NT2/D1 (cell line): ENCODE measurements around the gene CNGA1.

Experiments used
- DNase-seq: peaks from one replicate; pipeline ENCODE4 v3.0.0-alpha.2; 2011; ENCODE audit warnings: low read depth, low spot score
- H3K27me3 ChIP-seq: 2 replicates; pipeline ENCODE4 v1.6.0; 2011; ENCODE audit warnings: mild to moderate bottlenecking; ENCODE audit not compliant: insufficient read length, insufficient read depth
- H3K36me3 ChIP-seq: 2 replicates; pipeline ENCODE4 v1.6.1; 2011; ENCODE audit warnings: mild to moderate bottlenecking, low read length, mixed read lengths; ENCODE audit not compliant: insufficient read depth, insufficient read length
- H3K4me1 ChIP-seq: 2 replicates; pipeline ENCODE4 v1.5.1; 2011; ENCODE audit not compliant: insufficient read depth, insufficient read length
- H3K4me3 ChIP-seq: 2 replicates; pipeline ENCODE4 v1.5.1; 2011; ENCODE audit warnings: low read depth; ENCODE audit not compliant: insufficient read length
- H3K9ac ChIP-seq: 2 replicates; pipeline ENCODE4 v1.6.0; 2011; ENCODE audit warnings: low read depth; ENCODE audit not compliant: insufficient read length
- H3K9me3 ChIP-seq: 2 replicates; pipeline ENCODE4 v1.5.1; 2011; ENCODE audit warnings: mild to moderate bottlenecking, low read length; ENCODE audit not compliant: insufficient read depth
- SUZ12 ChIP-seq: IDR thresholded peaks from 2 replicates; pipeline ENCODE4 v1.6.1; 2011; ENCODE audit not compliant: insufficient read length, insufficient read depth; ENCODE audit errors: extremely low read depth
- YY1 ChIP-seq: IDR thresholded peaks from 2 replicates; pipeline ENCODE4 v1.6.1; 2011; ENCODE audit not compliant: insufficient read length, insufficient read depth
- ZNF274 ChIP-seq: IDR thresholded peaks from 2 replicates; pipeline ENCODE4 v1.6.1; 2011; ENCODE audit warnings: mild to moderate bottlenecking, low read depth, low read length

The CNGA1 gene

GRCh38 chr4:48016141-48017107 lies at the start of gene CNGA1, which contains the start of gene NIPAL1:
CNGA1 (minus strand) TSS chr4:48016681; CDS start chr4:47952689, 63,992 bp downstream.
NIPAL1 (plus strand) TSS chr4:48016772; CDS start chr4:48016840, 68 bp downstream.
- H3K9ac ChIP-seq = peak within 1 kb of the TSS; percentile 82
- H3K9me3 ChIP-seq = peaks cover 11% of the 10 kb centered on the region; the same call in 1 of the 2 replicates

GRCh38 chr4:48065587-48066052 lies 49.1 kb upstream of the CNGA1 start:
- Histone ChIP-seq H3K4me3 (no peak overlapping the region), H3K36me3 (no peaks in the 10 kb centered on the region), H3K9me3 (no peaks in the 10 kb centered on the region), H3K9ac (no peak overlapping the region), H3K4me1 (no peaks in the 10 kb centered on the region), H3K27me3 (no peaks in the 10 kb centered on the region)
- TF ChIP-seq YY1 (no peak), SUZ12 (no peak), ZNF274 (no peak)
- DNase-seq = no peak

More at GRCh38 chr4:48016141-48017107, at the start of gene CNGA1, which contains the start of gene NIPAL1:
- Histone ChIP-seq H3K36me3 (no peaks in the 10 kb centered on the region), H3K27me3 (peaks cover 29% of the 10 kb centered on the region), H3K4me3 (peak within 1 kb of the TSS; percentile 65), H3K4me1 (no peaks in the 10 kb centered on the region)
- TF ChIP-seq ZNF274 = no peak
- TF ChIP-seq YY1 = no peak
- TF ChIP-seq SUZ12 = no peak
- DNase-seq = peak; percentile 43

GRCh38 chr4:48064349-48064748 lies 47.9 kb upstream of the CNGA1 start:
- no peaks in the 10 kb centered on the region for H3K36me3 ChIP-seq
- DNase-seq = no peak
- no peaks in the 10 kb centered on the region for H3K27me3 ChIP-seq
- H3K9me3 ChIP-seq = no peaks in the 10 kb centered on the region
- no peak overlapping the region for H3K9ac ChIP-seq
- no peaks in the 10 kb centered on the region for H3K4me1 ChIP-seq
- TF ChIP-seq YY1 (no peak), ZNF274 (no peak), SUZ12 (no peak)
- no peak overlapping the region for H3K4me3 ChIP-seq

- no peaks in the 10 kb centered on the region for H3K4me1 ChIP-seq
- no peaks in the 10 kb centered on the region for H3K36me3 ChIP-seq
- H3K9ac ChIP-seq = no peak overlapping the region
- H3K9me3 ChIP-seq = peaks cover 12% of the 10 kb centered on the region
- TF ChIP-seq YY1 (no peak), ZNF274 (no peak), SUZ12 (no peak)
- no peak overlapping the region for H3K4me3 ChIP-seq
- DNase-seq = no peak
- H3K27me3 ChIP-seq = no peaks in the 10 kb centered on the region
These were observed 42.4 kb upstream of the CNGA1 start for GRCh38 chr4:48058617-48059530.

- TF ChIP-seq YY1 (no peak), ZNF274 (no peak), SUZ12 (no peak)
- no peaks in the 10 kb centered on the region for H3K36me3 ChIP-seq
- no peak overlapping the region for H3K9ac ChIP-seq
- H3K27me3 ChIP-seq = no peaks in the 10 kb centered on the region
- no peaks in the 10 kb centered on the region; the same call in 1 of the 2 replicates for H3K9me3 ChIP-seq
- DNase-seq = no peak
- no peak overlapping the region for H3K4me3 ChIP-seq
- H3K4me1 ChIP-seq = no peaks in the 10 kb centered on the region
These were observed 34.6 kb upstream of the CNGA1 start for GRCh38 chr4:48051078-48051477.

GRCh38 chr4:48049483-48049882 lies 33.0 kb upstream of the CNGA1 start:
- no peak for DNase-seq
- H3K4me3 ChIP-seq = no peak overlapping the region

More at GRCh38 chr4:48049483-48049882, 33.0 kb upstream of the CNGA1 start:
- Histone ChIP-seq H3K9me3 (no peaks in the 10 kb centered on the region; the same call in 1 of the 2 replicates), H3K36me3 (no peaks in the 10 kb centered on the region), H3K9ac (no peak overlapping the region), H3K27me3 (no peaks in the 10 kb centered on the region), H3K4me1 (no peaks in the 10 kb centered on the region)
- TF ChIP-seq SUZ12 = no peak
- TF ChIP-seq ZNF274 = no peak
- no peak for TF ChIP-seq YY1
